GM18873 (cell line): ENCODE results near the gene NLRP1.

Experiments used
- ATAC-seq: cut with Tn5 transposase; IDR thresholded peaks from one replicate; pipeline ENCODE4 v1.9.1; 2021; ENCODE audit warnings: mild to moderate bottlenecking, moderate library complexity, moderate number of reproducible peaks; ENCODE audit not compliant: unreplicated experiment, low FRiP score

Gene NLRP1

GRCh38 chr17:5584383-5585286, at the start of gene NLRP1:
NLRP1 (minus strand) TSS chr17:5584509; CDS start chr17:5583957, 552 bp downstream.
- ATAC-seq, result peak; percentile 89

- ATAC-seq, result no peak
Observed at GRCh38 chr17:5631958-5632590, 47.8 kb upstream of the NLRP1 start.

- ATAC-seq, result no peak
Observed at GRCh38 chr17:5630434-5630833, 46.1 kb upstream of the NLRP1 start.

GRCh38 chr17:5629128-5629527, 44.8 kb upstream of the NLRP1 start:
- no peak for ATAC-seq

GRCh38 chr17:5628262-5628661, 44.0 kb upstream of the NLRP1 start:
- no peak for ATAC-seq

- ATAC-seq, result no peak
Observed at GRCh38 chr17:5624211-5624610, 39.9 kb upstream of the NLRP1 start.

- no peak for ATAC-seq
Observed at GRCh38 chr17:5621729-5622128, 37.4 kb upstream of the NLRP1 start.

GRCh38 chr17:5621026-5621425, 36.7 kb upstream of the NLRP1 start:
- ATAC-seq, result no peak

GRCh38 chr17:5619088-5619740, 34.9 kb upstream of the NLRP1 start:
- no peak for ATAC-seq

GRCh38 chr17:5618476-5618875, 34.2 kb upstream of the NLRP1 start:
- ATAC-seq, result no peak

GRCh38 chr17:5615476-5615875, 31.2 kb upstream of the NLRP1 start:
- no peak for ATAC-seq

GRCh38 chr17:5610956-5611355, 26.6 kb upstream of the NLRP1 start:
- no peak for ATAC-seq

GRCh38 chr17:5608399-5609112, 24.2 kb upstream of the NLRP1 start:
- ATAC-seq, result no peak

- no peak for ATAC-seq
Observed at GRCh38 chr17:5607946-5608345, 23.6 kb upstream of the NLRP1 start.

GRCh38 chr17:5605452-5605851, 21.1 kb upstream of the NLRP1 start:
- no peak for ATAC-seq

- no peak for ATAC-seq
Observed at GRCh38 chr17:5600041-5600440, 15.7 kb upstream of the NLRP1 start.

GRCh38 chr17:5598457-5598856, 14.1 kb upstream of the NLRP1 start:
- no peak for ATAC-seq

- no peak for ATAC-seq
Observed at GRCh38 chr17:5596421-5596820, 12.1 kb upstream of the NLRP1 start.

GRCh38 chr17:5595831-5596230, 11.5 kb upstream of the NLRP1 start:
- no peak for ATAC-seq

GRCh38 chr17:5592382-5592781, 8.1 kb upstream of the NLRP1 start:
- ATAC-seq, result no peak

- ATAC-seq, result no peak
Observed at GRCh38 chr17:5591966-5592365, 7.7 kb upstream of the NLRP1 start.
